Endothelial cell of umbilical vein (primary cell): ENCODE results near the gene ATP13A3.

ENCODE experiments used
- EZH2 ChIP-seq: IDR thresholded peaks from 2 replicates; pipeline ENCODE4 v1.6.1; 2012; ENCODE audit warnings: borderline replicate concordance, low read depth, mild to moderate bottlenecking, moderate library complexity, low read length, inconsistent platforms; ENCODE audit not compliant: severe bottlenecking
- MAX ChIP-seq: IDR thresholded peaks from 2 replicates; pipeline ENCODE4 v1.6.1; 2011; ENCODE audit not compliant: insufficient read depth, insufficient read length
- TF ChIP-seq, protein P1 (sequence below), 2 donors: IDR thresholded peaks; 1 replicate in 1 of 2; 2 replicates in 1 of 2; pipeline ENCODE4 v1.5.1; 2011; ENCODE audit warnings: low read length in 2 of 2, mild to moderate bottlenecking in 2 of 2, moderate library complexity in 2 of 2, control low read depth in 1 of 2, inconsistent platforms in 1 of 2, low read depth in 1 of 2; ENCODE audit not compliant: insufficient read depth in 1 of 2; ENCODE audit errors: extremely low read depth in 1 of 2

- TF ChIP-seq, protein P1, sequence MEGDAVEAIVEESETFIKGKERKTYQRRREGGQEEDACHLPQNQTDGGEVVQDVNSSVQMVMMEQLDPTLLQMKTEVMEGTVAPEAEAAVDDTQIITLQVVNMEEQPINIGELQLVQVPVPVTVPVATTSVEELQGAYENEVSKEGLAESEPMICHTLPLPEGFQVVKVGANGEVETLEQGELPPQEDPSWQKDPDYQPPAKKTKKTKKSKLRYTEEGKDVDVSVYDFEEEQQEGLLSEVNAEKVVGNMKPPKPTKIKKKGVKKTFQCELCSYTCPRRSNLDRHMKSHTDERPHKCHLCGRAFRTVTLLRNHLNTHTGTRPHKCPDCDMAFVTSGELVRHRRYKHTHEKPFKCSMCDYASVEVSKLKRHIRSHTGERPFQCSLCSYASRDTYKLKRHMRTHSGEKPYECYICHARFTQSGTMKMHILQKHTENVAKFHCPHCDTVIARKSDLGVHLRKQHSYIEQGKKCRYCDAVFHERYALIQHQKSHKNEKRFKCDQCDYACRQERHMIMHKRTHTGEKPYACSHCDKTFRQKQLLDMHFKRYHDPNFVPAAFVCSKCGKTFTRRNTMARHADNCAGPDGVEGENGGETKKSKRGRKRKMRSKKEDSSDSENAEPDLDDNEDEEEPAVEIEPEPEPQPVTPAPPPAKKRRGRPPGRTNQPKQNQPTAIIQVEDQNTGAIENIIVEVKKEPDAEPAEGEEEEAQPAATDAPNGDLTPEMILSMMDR (IDR thresholded peaks at IDR 0.05; ENCODE audit: extremely low read depth in 1 of 2, insufficient read depth in 1 of 2, low read depth in 1 of 2, low read length in 2 of 2): no peak
- TF ChIP-seq EZH2: no peak
- no peak for TF ChIP-seq MAX
These were observed 20.8 kb upstream of the ATP13A3 start for GRCh38 chr3:194507571-194507970.
